ENCODE measurements around the gene ELL2.

The ELL2 gene

DNA sequence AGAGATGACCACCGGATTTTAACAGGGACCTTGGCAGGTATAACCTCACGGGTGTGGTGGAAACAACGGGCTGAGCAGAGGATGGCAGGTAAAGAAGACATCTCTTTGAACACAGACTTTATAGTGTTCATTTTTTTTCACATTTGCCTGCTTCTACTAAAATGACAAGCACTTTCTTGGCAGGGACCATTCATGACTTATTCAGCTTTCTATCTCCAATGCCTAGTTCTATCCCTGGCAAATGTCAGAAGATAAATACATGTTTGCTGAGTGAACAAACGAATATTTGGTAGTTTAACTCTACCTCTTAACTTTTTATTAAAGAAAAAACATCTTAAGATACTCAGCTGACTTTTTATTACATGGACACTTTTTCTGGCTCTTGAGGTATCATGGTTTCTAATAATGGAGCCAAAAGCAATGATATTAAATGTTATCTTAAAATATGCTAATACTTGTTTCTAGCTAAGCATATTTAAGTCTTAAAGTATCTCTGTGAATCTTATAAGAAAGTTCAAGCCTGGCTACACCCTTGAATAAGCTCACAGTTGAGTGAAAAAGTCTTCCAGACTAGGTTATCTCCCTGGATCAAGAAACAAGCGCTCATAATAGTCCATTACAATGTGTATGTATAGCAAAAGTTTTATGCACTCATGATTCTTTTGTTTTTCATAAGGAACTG, 8.5 kb downstream of the ELL2 start:
- no peak for DNase-seq

- DNase-seq, result no peak
Observed at GRCh38 chr5:95951916-95952315, 9.7 kb downstream of the ELL2 start.

GRCh38 chr5:95949810-95950209, 11.8 kb downstream of the ELL2 start:
- no peak for DNase-seq

DNA sequence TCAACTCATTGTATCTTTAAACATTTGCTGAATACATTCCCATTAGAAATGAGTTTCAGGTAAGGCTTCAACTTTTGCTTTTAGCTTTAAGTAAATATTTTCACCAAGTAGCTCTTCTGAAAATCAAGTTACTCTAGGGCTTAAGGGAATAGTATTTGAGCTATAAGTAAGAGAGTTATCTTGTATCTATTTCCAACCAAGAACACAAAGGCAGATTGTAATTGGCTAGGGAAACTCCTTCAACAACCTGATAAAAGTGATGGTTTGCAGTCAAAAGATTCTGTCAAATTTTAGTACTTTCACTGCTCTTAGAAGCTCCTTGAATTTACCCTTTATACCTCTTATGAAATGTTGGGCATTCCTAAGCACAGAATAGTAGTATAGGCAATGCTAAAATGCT, 13.0 kb downstream of the ELL2 start:
- DNase-seq, result no peak

GRCh38 chr5:95946451-95946850, 15.2 kb downstream of the ELL2 start:
- DNase-seq, result no peak

DNA sequence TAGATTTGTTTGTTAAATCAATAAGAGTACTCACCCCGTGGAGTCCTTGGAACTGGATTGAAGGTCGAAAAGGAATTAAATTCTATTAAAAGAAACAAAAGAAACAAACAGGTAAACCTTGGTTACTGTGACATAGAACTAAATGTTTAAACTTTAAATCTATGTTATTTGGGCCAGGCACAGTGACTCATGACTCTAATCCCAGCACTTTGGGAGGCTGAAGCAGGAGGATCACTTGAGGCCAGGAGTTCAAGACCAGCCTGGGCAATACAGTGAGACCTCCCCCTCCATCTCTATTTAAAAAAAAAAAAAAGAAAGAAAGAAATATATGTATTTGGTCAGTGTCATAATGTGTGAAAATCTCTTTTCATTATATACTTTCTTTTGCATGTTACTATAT, 18.7 kb downstream of the ELL2 start:
- DNase-seq, result no peak

DNA sequence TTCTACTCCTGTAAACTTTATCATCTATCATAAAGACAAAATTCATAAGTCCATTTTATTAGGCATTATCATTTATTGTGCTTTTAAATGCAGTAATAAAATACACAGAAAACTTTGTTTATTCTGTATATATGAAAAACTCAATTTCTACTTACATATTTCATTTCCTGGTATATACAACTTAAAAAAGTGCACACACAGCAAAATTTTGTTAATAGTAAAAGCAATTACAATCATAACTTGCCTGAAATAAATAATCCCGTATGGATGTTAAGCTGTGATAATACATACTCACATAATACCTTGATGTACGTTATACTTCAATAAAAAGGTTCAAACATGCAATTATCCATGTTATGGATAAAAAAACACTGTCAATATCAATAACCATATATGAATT, 19.2 kb downstream of the ELL2 start:
- DNase-seq, result no peak

DNA sequence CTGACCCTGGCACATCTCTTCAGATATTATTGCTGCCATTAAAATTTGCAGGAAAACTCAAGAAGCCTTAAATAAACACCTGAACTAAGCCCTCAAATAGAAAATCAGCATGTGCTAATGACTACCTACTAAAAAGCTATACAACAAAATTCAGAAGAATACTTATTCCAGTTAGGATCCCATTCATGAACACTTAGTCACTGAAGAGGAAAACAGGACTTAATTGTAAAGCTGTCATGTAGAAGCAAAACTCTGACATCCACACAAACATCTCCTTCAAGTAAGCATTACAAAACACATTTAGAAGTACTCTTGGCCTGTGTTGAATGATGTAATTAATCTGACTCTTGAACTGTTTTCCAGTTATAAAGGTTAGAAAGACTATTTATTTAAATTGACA, 19.9 kb downstream of the ELL2 start:
- DNase-seq, result no peak

GRCh38 chr5:95940758-95941682, 20.6 kb downstream of the ELL2 start:
- DNase-seq, result no peak

DNA sequence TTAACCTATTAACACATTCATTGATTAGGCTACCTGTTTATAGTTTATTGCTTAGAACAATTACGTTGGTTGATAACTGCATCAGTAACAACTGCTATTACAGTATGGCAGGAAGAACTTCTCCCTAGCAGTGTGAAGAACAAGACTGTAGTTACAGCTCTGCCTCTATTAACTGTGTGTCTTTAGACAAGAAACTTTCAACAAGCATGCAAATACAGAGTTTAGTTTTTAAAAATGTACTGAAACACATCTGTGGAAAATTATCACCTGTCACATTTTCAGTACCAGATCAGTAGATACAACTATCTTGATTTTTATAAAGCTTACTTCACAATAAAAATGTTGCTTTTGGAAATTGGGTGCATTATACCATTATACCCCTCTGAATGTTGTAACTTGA, 22.2 kb downstream of the ELL2 start:
- no peak for DNase-seq

- no peak for DNase-seq
Observed at GRCh38 chr5:95938766-95939165, 22.9 kb downstream of the ELL2 start.

GRCh38 chr5:95938347-95938746, 23.3 kb downstream of the ELL2 start:
- DNase-seq, result no peak

GRCh38 chr5:95937607-95938152, 24.0 kb downstream of the ELL2 start:
- DNase-seq, result no peak

GRCh38 chr5:95936812-95937397, 24.7 kb downstream of the ELL2 start:
- no peak for DNase-seq

GRCh38 chr5:95935553-95936100, 26.0 kb downstream of the ELL2 start:
- no peak for DNase-seq

DNA sequence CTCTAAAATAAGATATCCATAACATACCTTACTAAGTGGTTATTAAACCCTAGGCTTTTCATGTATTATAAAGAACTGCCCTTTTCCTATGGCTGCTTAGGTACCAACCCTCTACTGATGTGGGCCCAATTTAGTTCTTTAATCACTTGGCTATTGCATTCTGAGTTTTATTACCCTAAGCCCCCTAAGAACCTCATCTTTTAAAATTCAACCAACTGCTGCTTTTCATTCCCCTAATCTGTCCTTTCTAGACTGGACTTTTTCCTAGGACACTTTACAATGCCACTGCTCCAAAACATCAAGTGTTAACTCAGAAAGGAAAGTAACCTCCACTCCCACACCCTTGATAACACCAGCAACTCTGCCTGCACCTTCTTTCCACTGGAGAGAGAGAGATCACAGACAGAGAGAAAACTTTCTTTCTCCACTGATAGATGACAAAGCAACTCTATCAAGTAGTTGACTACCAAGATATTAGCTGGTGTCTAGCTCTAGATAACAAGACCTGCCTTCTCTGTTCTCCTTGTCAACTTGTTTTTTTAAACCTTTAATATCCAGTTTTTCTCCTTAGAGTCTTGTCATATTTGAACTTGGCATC, 27.3 kb downstream of the ELL2 start:
- DNase-seq, result no peak

DNA sequence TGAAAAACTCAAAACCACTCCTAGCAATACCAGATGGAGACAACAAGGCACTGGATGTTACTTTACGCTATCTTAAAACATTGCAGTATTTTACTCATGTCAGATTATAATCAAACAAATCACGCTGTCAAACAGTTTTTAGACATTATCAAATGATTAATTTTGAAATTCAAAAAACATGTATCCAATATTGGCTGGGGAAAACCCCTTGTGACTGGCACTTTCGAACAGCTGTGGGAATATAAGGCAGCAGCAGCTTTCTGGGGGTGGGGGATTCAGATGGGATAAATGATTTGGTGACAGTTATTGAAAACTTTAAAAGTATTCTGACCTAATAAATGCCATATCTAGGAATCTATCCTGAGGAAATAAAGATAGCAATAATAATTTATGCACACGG, 28.7 kb downstream of the ELL2 start:
- DNase-seq, result no peak

DNA sequence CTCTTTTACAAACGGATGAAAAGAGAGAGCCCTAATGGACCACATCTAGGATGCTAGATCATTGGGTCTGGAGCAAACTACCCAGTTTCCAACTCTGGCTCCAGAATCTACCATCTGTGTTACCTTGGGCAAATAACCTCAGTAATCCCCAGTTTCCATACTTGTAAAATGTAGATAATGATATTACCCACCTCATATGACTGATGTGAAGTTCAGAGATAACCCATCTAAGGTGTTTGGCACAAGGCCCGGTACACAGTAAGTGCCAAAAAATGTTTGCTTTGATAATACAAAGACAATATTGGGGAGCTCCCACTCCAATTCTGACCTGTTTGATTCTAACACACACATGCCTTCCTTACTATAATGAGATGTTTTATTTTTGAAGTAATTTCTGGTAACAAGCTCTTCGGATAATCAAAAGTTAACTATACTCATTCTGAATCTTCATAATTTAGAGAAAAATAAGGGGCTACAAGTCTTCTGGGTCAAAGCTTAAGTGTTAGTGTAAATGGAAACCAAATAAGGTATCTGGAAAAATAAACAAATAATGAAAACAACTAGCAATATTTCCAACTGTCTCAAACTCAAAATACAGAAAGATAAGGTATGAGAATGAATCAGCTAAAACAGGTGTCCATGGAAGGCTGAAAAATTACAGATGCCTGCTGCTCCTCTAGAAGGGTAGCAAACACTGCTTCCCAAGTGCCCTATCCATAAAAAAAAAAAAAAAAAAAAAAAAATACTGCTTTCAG, 30.4 kb downstream of the ELL2 start:
- DNase-seq, result no peak

DNA sequence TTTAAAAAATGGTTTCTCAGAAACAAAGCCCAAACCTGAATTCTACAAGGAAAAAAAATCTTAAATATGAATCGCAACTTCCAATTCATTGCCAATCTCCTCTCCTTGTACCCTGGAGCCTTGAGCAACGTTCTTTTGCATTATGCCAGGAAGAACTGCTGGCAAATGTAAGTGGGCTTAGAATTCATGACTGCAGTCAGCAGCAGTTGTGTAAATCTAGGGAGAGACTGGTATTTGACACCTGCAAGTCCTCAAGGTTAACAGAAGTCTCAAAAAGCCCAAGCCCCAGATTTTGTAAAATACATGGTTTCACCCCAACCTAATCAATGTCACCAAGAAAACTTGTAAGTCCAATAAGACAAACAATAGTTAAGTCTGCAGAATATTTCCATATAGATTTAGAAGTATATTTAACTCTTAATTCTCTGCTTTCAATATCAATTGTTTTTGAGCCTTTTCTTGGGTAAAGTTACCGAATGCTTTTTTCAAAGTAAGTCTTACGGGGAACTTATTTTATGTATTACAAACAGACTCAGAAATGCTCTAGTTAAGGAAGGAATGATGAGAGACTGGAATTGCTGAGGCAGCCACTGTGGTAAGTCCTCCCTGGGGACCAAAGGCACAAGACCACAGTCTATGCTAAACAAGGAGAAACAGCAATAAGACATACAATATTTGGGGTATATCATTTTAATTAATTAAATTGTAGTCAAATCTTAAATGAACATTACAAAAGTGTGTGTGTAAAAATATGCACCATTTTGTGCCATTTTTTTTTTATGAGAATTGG, 31.3 kb downstream of the ELL2 start:
- no peak for DNase-seq

DNA sequence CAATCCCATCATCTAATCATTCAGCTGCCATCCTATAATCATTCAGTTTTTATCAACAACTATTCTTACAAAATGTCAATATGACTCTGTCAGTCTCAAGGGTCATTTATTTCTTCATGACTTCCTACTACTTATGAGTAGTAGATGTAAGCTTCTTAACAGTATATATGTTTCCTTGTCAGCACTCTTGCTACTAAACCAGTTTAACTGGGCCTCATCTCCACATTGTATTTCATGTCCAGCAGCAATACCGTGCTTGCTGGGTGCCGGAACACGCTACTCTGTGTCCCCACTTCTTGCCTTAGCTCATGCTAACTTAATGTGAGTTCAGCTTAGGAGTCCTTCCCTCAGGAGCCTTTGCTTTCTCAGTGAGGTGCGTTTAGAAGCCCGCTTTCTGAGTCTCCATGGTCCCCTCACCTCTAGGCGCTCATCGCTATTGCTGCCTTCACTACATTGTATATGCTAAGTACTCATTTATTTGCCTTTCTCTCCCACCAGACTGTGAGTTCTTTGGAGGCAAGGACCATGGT, 32.9 kb downstream of the ELL2 start:
- no peak for DNase-seq

Measured in NCI-H446 treated with DMSO at 0.1 percent for 48 hours (cell line).